22Rv1 (cell line): Measurements from ENCODE around the gene ADAD1.

Experiments used
- CTCF ChIP-seq: fragments of 450-650 bp; IDR thresholded peaks from 2 replicates; pipeline ENCODE4 v1.5.1; 2017; ENCODE audit warnings: mild to moderate bottlenecking
- ZFX ChIP-seq: fragments of 450-650 bp; IDR thresholded peaks from 2 replicates; pipeline ENCODE4 v1.6.1; 2017; ENCODE audit warnings: antibody characterized with exemption, borderline replicate concordance

GRCh38 chr4:122346036-122346435, 32.8 kb upstream of the ADAD1 start:
- TF ChIP-seq CTCF: no peak
- no peak for TF ChIP-seq ZFX
